PC-3 (cell line): ENCODE measurements around the gene CSF2RB. TPM values are rescaled to one million over a fixed set of nuclear protein-coding genes. Genes with fewer than 3 reads are reported as not detected.

ENCODE experiments used
- ATAC-seq: fragments of 200-7000 bp; cut with Tn5 transposase; 2 replicates; pipeline ENCODE4 v1.9.1; 2020; ENCODE audit warnings: mild to moderate bottlenecking, moderate library complexity
- BruUV-seq: library from RNA; stranded (reverse); fragments of 400-500 nt; replicated peaks from 2 replicates; lab custom pipeline; 2021; lab: Mats Ljungman, UMichigan
- CTCF ChIA-PET: fragments of 300-600 bp; sonication (Branson Sonifier 250); formaldehyde crosslinking; loops from one replicate; lab custom pipeline; 2022; ENCODE audit warnings: antibody characterized with exemption; lab: Charles Lee
- POLR2A ChIA-PET: fragments of 300-600 bp; sonication (Branson Sonifier 250); formaldehyde crosslinking; loops from one replicate; lab custom pipeline; 2022; ENCODE audit warnings: antibody characterized with exemption; ENCODE audit not compliant: unreplicated experiment; lab: Charles Lee
- DNase-seq: peaks from one replicate; pipeline ENCODE4 v3.0.0-alpha.2; 2015
- H2AFZ ChIP-seq: fragments of 300-600 bp; sonication (generic); 2 replicates; pipeline ENCODE4 v1.6.0; 2016; ENCODE audit warnings: antibody characterized with exemption, low read length
- H3F3A ChIP-seq: fragments of 300-600 bp; sonication (generic); one replicate; pipeline ENCODE4 v1.6.0; 2017; ENCODE audit warnings: antibody characterized with exemption, low read length, control low read depth, mild to moderate bottlenecking; ENCODE audit not compliant: unreplicated experiment
- H3K27ac ChIP-seq: fragments of 300-600 bp; sonication (generic); 2 replicates; pipeline ENCODE4 v1.5.1; 2016; ENCODE audit warnings: mild to moderate bottlenecking, low read length
- H3K27me3 ChIP-seq: fragments of 300-600 bp; sonication (generic); 2 replicates; pipeline ENCODE4 v1.6.1; 2016; ENCODE audit warnings: low read length, mixed read lengths
- H3K36me3 ChIP-seq: fragments of 300-600 bp; sonication (generic); 2 replicates; pipeline ENCODE4 v1.6.1; 2016; ENCODE audit warnings: low read depth, mixed run types, low read length, mixed read lengths
- H3K4me1 ChIP-seq: fragments of 300-600 bp; sonication (generic); 2 replicates; pipeline ENCODE4 v1.5.1; 2016; ENCODE audit warnings: low read length; ENCODE audit not compliant: insufficient read depth
- H3K4me2 ChIP-seq: fragments of 300-600 bp; sonication (generic); 2 replicates; pipeline ENCODE4 v1.6.0; 2016; ENCODE audit warnings: low read length
- H3K4me3 ChIP-seq: fragments of 300-600 bp; sonication (generic); 2 replicates; pipeline ENCODE4 v1.5.1; 2016; ENCODE audit warnings: mild to moderate bottlenecking, low read length, mixed read lengths
- H3K79me2 ChIP-seq: fragments of 300-600 bp; sonication (generic); 2 replicates; pipeline ENCODE4 v1.6.1; 2017; ENCODE audit warnings: low read length, mixed read lengths
- H3K9ac ChIP-seq: fragments of 300-600 bp; sonication (generic); 2 replicates; pipeline ENCODE4 v1.6.0; 2016; ENCODE audit warnings: mild to moderate bottlenecking, low read length
- H3K9me2 ChIP-seq: fragments of 300-600 bp; sonication (generic); replicated peaks from 2 replicates; pipeline ENCODE4 v1.6.1; 2016; ENCODE audit warnings: mixed run types, low read length, mixed read lengths
- H3K9me3 ChIP-seq: fragments of 300-600 bp; sonication (generic); 2 replicates; pipeline ENCODE4 v1.6.1; 2016; ENCODE audit warnings: low read length, mixed read lengths
- H4K20me1 ChIP-seq: fragments of 300-600 bp; sonication (generic); 2 replicates; pipeline ENCODE4 v1.6.1; 2016; ENCODE audit warnings: low read length, mixed read lengths
- CTCF ChIP-seq: fragments of 300-600 bp; sonication (generic); conservative IDR thresholded peaks from 2 replicates; pipeline ENCODE4 v1.5.1; 2017; ENCODE audit warnings: antibody characterized with exemption, low read depth, mild to moderate bottlenecking, low read length
- EZH2 ChIP-seq: fragments of 300-600 bp; sonication (generic); IDR thresholded peaks from one replicate; pipeline ENCODE4 v1.6.1; 2017; ENCODE audit warnings: antibody characterized with exemption, mild to moderate bottlenecking, low read length; ENCODE audit not compliant: unreplicated experiment
- EZH2phosphoT487 ChIP-seq: fragments of 300-600 bp; sonication (generic); IDR thresholded peaks from 2 replicates; pipeline ENCODE4 v1.6.1; 2018; ENCODE audit warnings: mild to moderate bottlenecking, antibody characterized with exemption, low read length, borderline replicate concordance
- intact Hi-C: fragments of 100-400 bp; cut with micrococcal nuclease; formaldehyde crosslinking; loops from 2 replicates; pipeline ENCODE4 v1.9.0; 2023
- total RNA-seq: library from RNA; depleted of rRNA; stranded (reverse); fragments of >200 nt; gene quantifications from 2 replicates; pipeline ENCODE4 v1.2.3, GENCODE V29; 2014

CSF2RB gene
- total RNA-seq, 1 experiment from 2014 or later: not detected

GRCh38 chr22:36930041-36930935 is 16.9 kb downstream of the CSF2RB start:
- intact Hi-C loops: no loop called here
- Histone ChIP-seq H3K4me1 (no peaks in the 10 kb centered on the region), H3K27me3 (0 out of 2 replicates have a peak, but pooled peaks cover 9% of the 10 kb centered on the region), H3K4me2 (no peak overlapping the region), H3K9me2 (no peaks in the 10 kb centered on the region), H3K36me3 (no peaks in the 10 kb centered on the region), H3K79me2 (no peaks in the 10 kb centered on the region), H3K9me3 (no peaks in the 10 kb centered on the region), H3K9ac (no peak overlapping the region), H3K4me3 (no peak overlapping the region), H4K20me1 (no peaks in the 10 kb centered on the region), H2AFZ (no peak overlapping the region), H3K27ac (no peak overlapping the region), H3F3A (no peaks in the 10 kb centered on the region)
- ATAC-seq: no peak
- ChIA-PET CTCF (interaction anchor here (0.6 kb wide), 1 partner anchor 11 kb away, joined by 3 read pairs; no protein-coding TSS in a partner anchor), POLR2A (no interaction called here)
- DNase-seq: no peak
- BruUV-seq: no TSS peak
- TF ChIP-seq CTCF: no peak
- TF ChIP-seq EZH2phosphoT487: no peak
- no peak for TF ChIP-seq EZH2

- Histone ChIP-seq H3K79me2 (no peaks in the 10 kb centered on the region), H3K4me3 (no peak overlapping the region), H3F3A (no peaks in the 10 kb centered on the region), H2AFZ (no peak overlapping the region), H3K9me2 (no peaks in the 10 kb centered on the region), H3K9ac (no peak overlapping the region), H3K27ac (no peak overlapping the region), H3K4me1 (no peaks in the 10 kb centered on the region), H3K4me2 (no peak overlapping the region), H3K27me3 (0 out of 2 replicates have a peak, but pooled peaks cover 9% of the 10 kb centered on the region), H4K20me1 (no peaks in the 10 kb centered on the region), H3K36me3 (no peaks in the 10 kb centered on the region), H3K9me3 (no peaks in the 10 kb centered on the region)
- ChIA-PET POLR2A (no interaction called here), CTCF (no interaction called here)
- BruUV-seq: no TSS peak
- intact Hi-C loops: no loop called here
- ATAC-seq (no peak), DNase-seq (no peak)
- TF ChIP-seq EZH2phosphoT487 (no peak), CTCF (no peak), EZH2 (no peak)
Measured at GRCh38 chr22:36931446-36931845, 18.0 kb downstream of the CSF2RB start.
